GM19239 (cell line): ENCODE data around the gene DIP2A.
"Not testable (repeated sequence)": the region's sequence is repeated elsewhere in the genome, so short reads cannot be mapped to it uniquely, and the experiment has no call there.

ENCODE experiments used
- DNase-seq: peaks from one replicate; pipeline ENCODE4 v3.0.0; 2011; ENCODE audit warnings: low spot score; ENCODE audit not compliant: insufficient read length
- FAIRE-seq: peaks from 2 replicates; lab custom pipeline; 2011; peaks lifted over from hg19 to GRCh38; lab: Jason Lieb, UNC

The DIP2A gene

GRCh38 chr21:46441331-46441730 lies 17.4 kb upstream of the DIP2A start:
- DNase-seq = no peak
- FAIRE-seq = no peak

- no peak for FAIRE-seq
- no peak for DNase-seq
Observed at GRCh38 chr21:46441961-46442498, 16.7 kb upstream of the DIP2A start.

- DNase-seq (no peak), FAIRE-seq (no peak)
Observed at GRCh38 chr21:46442938-46443337, 15.8 kb upstream of the DIP2A start.

- FAIRE-seq = no peak
- no peak for DNase-seq
Observed at GRCh38 chr21:46443910-46444309, 14.8 kb upstream of the DIP2A start.

GRCh38 chr21:46448108-46448507 lies 10.6 kb upstream of the DIP2A start:
- no peak for DNase-seq
- no peak for FAIRE-seq

- DNase-seq = not testable (repeated sequence)
Observed at GRCh38 chr21:46448855-46449254, 9.8 kb upstream of the DIP2A start.

GRCh38 chr21:46452710-46453109 lies 6.0 kb upstream of the DIP2A start:
- DNase-seq = no peak
- FAIRE-seq = no peak

More at GRCh38 chr21:46448855-46449254, 9.8 kb upstream of the DIP2A start:
- not testable (repeated sequence) for FAIRE-seq

GRCh38 chr21:46454142-46454541 lies 4.5 kb upstream of the DIP2A start:
- FAIRE-seq (no peak), DNase-seq (no peak)

GRCh38 chr21:46454634-46455390 lies 3.9 kb upstream of the DIP2A start:
- DNase-seq (no peak), FAIRE-seq (no peak)

GRCh38 chr21:46455575-46456385 lies 2.9 kb upstream of the DIP2A start:
- DNase-seq (no peak), FAIRE-seq (no peak)

- FAIRE-seq = no peak
- no peak for DNase-seq
Observed at GRCh38 chr21:46456750-46457149, 1.9 kb upstream of the DIP2A start.

GRCh38 chr21:46457801-46458314 lies 833 bp upstream of the DIP2A start:
- DNase-seq = no peak

GRCh38 chr21:46459024-46459355 lies 299 bp downstream of the DIP2A start:
- no peak for DNase-seq
- no peak for FAIRE-seq

More at GRCh38 chr21:46457801-46458314, 833 bp upstream of the DIP2A start:
- peak; percentile 49 for FAIRE-seq

GRCh38 chr21:46459356-46460112 lies 843 bp downstream of the DIP2A start:
- FAIRE-seq (no peak), DNase-seq (no peak)

GRCh38 chr21:46461909-46462308 lies 3.2 kb downstream of the DIP2A start:
- FAIRE-seq = no peak
- no peak for DNase-seq

- FAIRE-seq = not testable (repeated sequence)
Observed at GRCh38 chr21:46465153-46465552, 6.5 kb downstream of the DIP2A start.

GRCh38 chr21:46465651-46466050 lies 7.0 kb downstream of the DIP2A start:
- DNase-seq (no peak), FAIRE-seq (no peak)

More at GRCh38 chr21:46465153-46465552, 6.5 kb downstream of the DIP2A start:
- not testable (repeated sequence) for DNase-seq

- no peak for DNase-seq
- no peak for FAIRE-seq
Observed at GRCh38 chr21:46468108-46468774, 9.6 kb downstream of the DIP2A start.

GRCh38 chr21:46469275-46469674 lies 10.6 kb downstream of the DIP2A start:
- DNase-seq (no peak), FAIRE-seq (no peak)

- no peak for DNase-seq
- FAIRE-seq = peak; percentile 14
Observed at GRCh38 chr21:46471514-46471913, 12.8 kb downstream of the DIP2A start.
